Fibroblast of skin of abdomen (primary cell): ENCODE measurements around the gene GP9. TPM values are rescaled to one million over a fixed set of nuclear protein-coding genes. Genes with fewer than 3 reads are reported as not detected.
A peak's percentile ranks its signal among the peaks of the same experiment; 100 is the strongest.

Source experiments
- DNase-seq: peaks from one replicate; pipeline ENCODE4 v3.0.0-alpha.2; 2013
- polyA plus RNA-seq, 2 experiments: library from polyadenylated mRNA; unstranded; fragments of 120-200 nt; gene quantifications; one replicate each; pipeline ENCODE4 v1.2.1, GENCODE V29; 2013; ENCODE audit not compliant: insufficient read length in 2 of 2

The GP9 gene
- not detected for polyA plus RNA-seq (2013, experiment 1 of 2; ENCODE audit: insufficient read length)
- polyA plus RNA-seq (2013, experiment 2 of 2; ENCODE audit: insufficient read length), result not detected

- DNase-seq, result no peak
These were observed at the start of gene GP9 for GRCh38 chr3:129060276-129061022. GP9 (plus strand) TSS chr3:129060779; CDS start chr3:129061740, 961 bp downstream.

- no peak for DNase-seq
These were observed 47.1 kb upstream of the GP9 start for GRCh38 chr3:129013491-129013891.

- no peak for DNase-seq
These were observed 46.4 kb upstream of the GP9 start for GRCh38 chr3:129014148-129014547.

- DNase-seq, result no peak
These were observed 45.7 kb upstream of the GP9 start for GRCh38 chr3:129014793-129015345.

- DNase-seq, result no peak
These were observed 45.0 kb upstream of the GP9 start for GRCh38 chr3:129015388-129016105.

GRCh38 chr3:129016356-129016719 is 44.2 kb upstream of the GP9 start:
- DNase-seq, result no peak

GRCh38 chr3:129016720-129017483 is 43.7 kb upstream of the GP9 start:
- no peak for DNase-seq

GRCh38 chr3:129017484-129017899 is 43.1 kb upstream of the GP9 start:
- DNase-seq, result no peak

GRCh38 chr3:129018271-129018670 is 42.3 kb upstream of the GP9 start:
- DNase-seq, result no peak

- DNase-seq, result no peak
These were observed 41.8 kb upstream of the GP9 start for GRCh38 chr3:129018751-129019150.

- no peak for DNase-seq
These were observed 41.3 kb upstream of the GP9 start for GRCh38 chr3:129019266-129019665.

- no peak for DNase-seq
These were observed 39.9 kb upstream of the GP9 start for GRCh38 chr3:129020691-129021090.

- DNase-seq, result no peak
These were observed 39.4 kb upstream of the GP9 start for GRCh38 chr3:129021140-129021551.

GRCh38 chr3:129022114-129023007 is 38.2 kb upstream of the GP9 start:
- peak; percentile 39 for DNase-seq

GRCh38 chr3:129023008-129023358 is 37.6 kb upstream of the GP9 start:
- no peak for DNase-seq

GRCh38 chr3:129023909-129024308 is 36.7 kb upstream of the GP9 start:
- DNase-seq, result no peak

- DNase-seq, result no peak
These were observed 35.5 kb upstream of the GP9 start for GRCh38 chr3:129025108-129025507.

GRCh38 chr3:129025691-129026435 is 34.7 kb upstream of the GP9 start:
- DNase-seq, result no peak

- DNase-seq, result peak; percentile 74
These were observed 33.6 kb upstream of the GP9 start for GRCh38 chr3:129026728-129027543.

- DNase-seq, result no peak
These were observed 33.1 kb upstream of the GP9 start for GRCh38 chr3:129027544-129027880.
